Activated CD4-positive, alpha-beta T cell treated with anti-CD3 and anti-CD28 coated beads for 4 hours (primary cell): ENCODE measurements around the gene PASK.
"Not testable (repeated sequence)": the region's sequence is repeated elsewhere in the genome, so short reads cannot be mapped to it uniquely, and the experiment has no call there.

Experiments used
- DNase-seq, 2 donors: peaks; one replicate each; pipeline ENCODE4 v3.0.0-alpha.2; 2020

The PASK gene

GRCh38 chr2:241148891-241149674 lies at the start of gene PASK:
TSS of gene PASK (minus strand) at chr2:241149472. CDS start at chr2:241143032, 6,440 bp downstream.
- peak; percentile 91 to 92 for DNase-seq

GRCh38 chr2:241198381-241199279 lies 49.4 kb upstream of the PASK start:
- no peak for DNase-seq

- DNase-seq, result no peak
These were observed 48.7 kb upstream of the PASK start for GRCh38 chr2:241197947-241198346.

- not testable (repeated sequence) for DNase-seq
These were observed 48.0 kb upstream of the PASK start for GRCh38 chr2:241197246-241197645.

- DNase-seq, result no peak
These were observed 46.3 kb upstream of the PASK start for GRCh38 chr2:241195506-241196130.

GRCh38 chr2:241194811-241195210 lies 45.5 kb upstream of the PASK start:
- no peak for DNase-seq

- no peak for DNase-seq
These were observed 44.0 kb upstream of the PASK start for GRCh38 chr2:241193271-241193670.

- DNase-seq, result no peak
These were observed 41.8 kb upstream of the PASK start for GRCh38 chr2:241191081-241191480.

GRCh38 chr2:241190291-241190981 lies 41.2 kb upstream of the PASK start:
- no peak for DNase-seq

- DNase-seq, result no peak
These were observed 40.6 kb upstream of the PASK start for GRCh38 chr2:241189856-241190201.

- DNase-seq, result no peak
These were observed 40.0 kb upstream of the PASK start for GRCh38 chr2:241189093-241189855.

- DNase-seq, result no peak
These were observed 39.3 kb upstream of the PASK start, which contains the start of gene ANO7 for GRCh38 chr2:241188361-241189092. TSS of gene ANO7 (plus strand) at chr2:241188677. CDS start at chr2:241190064, 1,387 bp downstream.

GRCh38 chr2:241187918-241188234 lies 38.6 kb upstream of the PASK start:
- no peak for DNase-seq

GRCh38 chr2:241187101-241187917 lies 38.0 kb upstream of the PASK start:
- no peak for DNase-seq

- no peak for DNase-seq
These were observed 36.7 kb upstream of the PASK start for GRCh38 chr2:241185961-241186360.

GRCh38 chr2:241184901-241185300 lies 35.6 kb upstream of the PASK start:
- no peak for DNase-seq

- DNase-seq, result no peak
These were observed 33.9 kb upstream of the PASK start for GRCh38 chr2:241183221-241183620.

- DNase-seq, result no peak
These were observed 33.4 kb upstream of the PASK start for GRCh38 chr2:241182531-241183133.

GRCh38 chr2:241182126-241182525 lies 32.9 kb upstream of the PASK start:
- DNase-seq, result no peak

GRCh38 chr2:241180495-241180894 lies 31.2 kb upstream of the PASK start:
- no peak for DNase-seq
